ENCODE measurements around the gene PIP4K2A.

Gene PIP4K2A

DNA sequence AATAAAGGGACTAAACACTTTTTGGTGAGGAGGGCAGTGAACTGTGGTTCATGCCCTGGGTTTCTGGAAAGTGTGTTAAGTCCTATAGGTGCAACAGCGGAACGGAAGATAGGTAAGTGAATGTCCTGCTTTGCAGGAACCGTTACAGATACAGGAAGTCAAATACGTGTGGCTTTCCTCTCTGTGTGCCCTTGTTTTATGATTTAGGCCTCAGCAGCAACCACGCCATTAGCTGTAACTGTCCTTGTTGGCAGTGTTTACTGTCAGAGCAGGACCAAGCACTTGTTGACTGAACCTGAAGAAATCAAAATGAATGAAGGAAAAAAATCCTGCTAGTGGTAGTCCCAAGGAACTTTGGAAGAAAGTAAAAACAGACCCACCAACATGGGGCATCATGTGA, 150.3 kb downstream of the PIP4K2A start:
- Histone ChIP-seq H3K4me1 (ENCODE audit: insufficient read depth, low read length, poor library complexity, severe bottlenecking) (peaks cover 71% of the 10 kb centered on the region), H3K36me3 (ENCODE audit: insufficient read depth, low read length) (peaks cover 31% of the 10 kb centered on the region; the same call in 1 of the 2 replicates), H3K79me2 (ENCODE audit: insufficient read depth, low read length) (peaks cover 23% of the 10 kb centered on the region), H2AFZ (ENCODE audit: low read length) (no peak overlapping the region), H3K9me3 (ENCODE audit: insufficient read depth, low read depth, low read length) (no peaks in the 10 kb centered on the region), H3K9me2 (replicated peaks; ENCODE audit: low read depth, low read length) (no peaks in the 10 kb centered on the region), H3K9ac (ENCODE audit: low read depth, low read length, poor library complexity, severe bottlenecking) (peak overlapping the region; percentile 77), H4K20me1 (ENCODE audit: insufficient read depth, low read length, poor library complexity, severe bottlenecking) (no peaks in the 10 kb centered on the region), H3K4me3 (ENCODE audit: low read length, poor library complexity, severe bottlenecking) (peak overlapping the region; percentile 60), H3K27me3 (ENCODE audit: insufficient read depth, low read length, poor library complexity, severe bottlenecking) (no peaks in the 10 kb centered on the region), H3K4me2 (ENCODE audit: low read depth, low read length, poor library complexity, severe bottlenecking) (peak overlapping the region; percentile 67), H3F3A (ENCODE audit: low read depth) (peaks cover 22% of the 10 kb centered on the region)
- TF ChIP-seq, protein P1, sequence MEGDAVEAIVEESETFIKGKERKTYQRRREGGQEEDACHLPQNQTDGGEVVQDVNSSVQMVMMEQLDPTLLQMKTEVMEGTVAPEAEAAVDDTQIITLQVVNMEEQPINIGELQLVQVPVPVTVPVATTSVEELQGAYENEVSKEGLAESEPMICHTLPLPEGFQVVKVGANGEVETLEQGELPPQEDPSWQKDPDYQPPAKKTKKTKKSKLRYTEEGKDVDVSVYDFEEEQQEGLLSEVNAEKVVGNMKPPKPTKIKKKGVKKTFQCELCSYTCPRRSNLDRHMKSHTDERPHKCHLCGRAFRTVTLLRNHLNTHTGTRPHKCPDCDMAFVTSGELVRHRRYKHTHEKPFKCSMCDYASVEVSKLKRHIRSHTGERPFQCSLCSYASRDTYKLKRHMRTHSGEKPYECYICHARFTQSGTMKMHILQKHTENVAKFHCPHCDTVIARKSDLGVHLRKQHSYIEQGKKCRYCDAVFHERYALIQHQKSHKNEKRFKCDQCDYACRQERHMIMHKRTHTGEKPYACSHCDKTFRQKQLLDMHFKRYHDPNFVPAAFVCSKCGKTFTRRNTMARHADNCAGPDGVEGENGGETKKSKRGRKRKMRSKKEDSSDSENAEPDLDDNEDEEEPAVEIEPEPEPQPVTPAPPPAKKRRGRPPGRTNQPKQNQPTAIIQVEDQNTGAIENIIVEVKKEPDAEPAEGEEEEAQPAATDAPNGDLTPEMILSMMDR (conservative IDR thresholded peaks at IDR 0.05; ENCODE audit: low read length) = no peak
- TF ChIP-seq EZH2phosphoT487 (IDR thresholded peaks at IDR 0.05; ENCODE audit: borderline replicate concordance) = no peak

DNA sequence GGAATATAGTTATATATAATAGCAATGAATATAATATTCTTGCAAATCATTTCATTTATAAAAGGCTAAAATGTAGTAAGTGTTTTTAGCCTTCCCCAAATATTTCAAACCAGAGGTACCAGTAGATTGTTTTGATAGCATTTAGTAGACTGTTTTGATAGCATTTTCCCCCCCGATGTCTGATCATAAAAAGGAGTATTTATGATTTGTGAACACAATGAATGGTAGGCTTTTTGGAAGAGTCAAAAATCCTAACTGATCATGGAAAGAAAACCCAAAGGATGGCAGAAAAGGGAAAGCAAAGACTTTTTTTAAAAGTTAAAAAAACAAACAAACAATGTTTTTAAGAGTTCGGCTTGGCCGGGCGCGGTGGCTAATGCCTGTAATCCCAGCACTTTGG, 152.5 kb downstream of the PIP4K2A start:
- Histone ChIP-seq H3K79me2 (ENCODE audit: insufficient read depth, low read length) (peaks cover 16% of the 10 kb centered on the region), H2AFZ (ENCODE audit: low read length) (no peak overlapping the region), H3K9me2 (replicated peaks; ENCODE audit: low read depth, low read length) (no peaks in the 10 kb centered on the region), H4K20me1 (ENCODE audit: insufficient read depth, low read length, poor library complexity, severe bottlenecking) (no peaks in the 10 kb centered on the region), H3K4me2 (ENCODE audit: low read depth, low read length, poor library complexity, severe bottlenecking) (no peak overlapping the region), H3K4me3 (ENCODE audit: low read length, poor library complexity, severe bottlenecking) (no peak overlapping the region), H3K9ac (ENCODE audit: low read depth, low read length, poor library complexity, severe bottlenecking) (no peak overlapping the region), H3K4me1 (ENCODE audit: insufficient read depth, low read length, poor library complexity, severe bottlenecking) (peaks cover 52% of the 10 kb centered on the region), H3K36me3 (ENCODE audit: insufficient read depth, low read length) (peaks cover 12% of the 10 kb centered on the region; the same call in 1 of the 2 replicates), H3K27me3 (ENCODE audit: insufficient read depth, low read length, poor library complexity, severe bottlenecking) (no peaks in the 10 kb centered on the region), H3K9me3 (ENCODE audit: insufficient read depth, low read depth, low read length) (no peaks in the 10 kb centered on the region), H3F3A (ENCODE audit: low read depth) (peaks cover 22% of the 10 kb centered on the region)
- TF ChIP-seq, protein P1 (conservative IDR thresholded peaks at IDR 0.05; ENCODE audit: low read length) = no peak
- no peak for TF ChIP-seq EZH2phosphoT487 (IDR thresholded peaks at IDR 0.05; ENCODE audit: borderline replicate concordance)

DNA sequence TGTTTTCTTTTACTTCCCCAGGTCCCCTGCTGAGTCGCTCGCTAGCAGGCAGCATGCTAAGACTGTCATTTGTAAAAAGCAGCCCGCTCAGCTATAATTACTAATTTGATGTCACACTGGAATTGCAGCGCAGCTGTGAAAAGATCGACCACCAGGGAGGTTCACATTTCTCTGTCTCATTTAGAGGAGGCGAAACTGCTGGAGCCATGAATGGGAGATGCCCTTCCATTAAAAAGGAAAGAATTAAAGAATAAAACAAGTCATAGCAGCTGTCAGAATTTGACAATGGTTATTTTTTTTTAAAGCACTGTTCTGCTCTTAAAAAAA, 153.5 kb downstream of the PIP4K2A start:
- H3K4me3 ChIP-seq (ENCODE audit: low read length, poor library complexity, severe bottlenecking) = no peak overlapping the region
- no peaks in the 10 kb centered on the region for H4K20me1 ChIP-seq (ENCODE audit: insufficient read depth, low read length, poor library complexity, severe bottlenecking)
- TF ChIP-seq, protein P1 (conservative IDR thresholded peaks at IDR 0.05; ENCODE audit: low read length) = no peak
- no peak for TF ChIP-seq EZH2phosphoT487 (IDR thresholded peaks at IDR 0.05; ENCODE audit: borderline replicate concordance)

More for the DNA sequence above, 153.5 kb downstream of the PIP4K2A start:
- Histone ChIP-seq H3K9me3 (ENCODE audit: insufficient read depth, low read depth, low read length) (no peaks in the 10 kb centered on the region), H3K36me3 (ENCODE audit: insufficient read depth, low read length) (peaks cover 7% of the 10 kb centered on the region; the same call in 1 of the 2 replicates), H3K27me3 (ENCODE audit: insufficient read depth, low read length, poor library complexity, severe bottlenecking) (no peaks in the 10 kb centered on the region), H3F3A (ENCODE audit: low read depth) (peaks cover 22% of the 10 kb centered on the region), H3K9me2 (replicated peaks; ENCODE audit: low read depth, low read length) (no peaks in the 10 kb centered on the region), H3K4me1 (ENCODE audit: insufficient read depth, low read length, poor library complexity, severe bottlenecking) (peaks cover 43% of the 10 kb centered on the region), H3K4me2 (ENCODE audit: low read depth, low read length, poor library complexity, severe bottlenecking) (no peak overlapping the region), H2AFZ (ENCODE audit: low read length) (no peak overlapping the region), H3K9ac (ENCODE audit: low read depth, low read length, poor library complexity, severe bottlenecking) (no peak overlapping the region), H3K79me2 (ENCODE audit: insufficient read depth, low read length) (peaks cover 5% of the 10 kb centered on the region; the same call in 1 of the 2 replicates)

All from Loucy (cell line).